ENCODE data around the gene RBP7. TPM values are rescaled to one million over a fixed set of nuclear protein-coding genes. Genes with fewer than 3 reads are reported as not detected.
A peak's percentile ranks its signal among the peaks of the same experiment; 100 is the strongest.

RBP7 gene
- total and polyA plus RNA-seq, 4 donors, result 1.2 to 11.8 (median 4.8) TPM

DNA sequence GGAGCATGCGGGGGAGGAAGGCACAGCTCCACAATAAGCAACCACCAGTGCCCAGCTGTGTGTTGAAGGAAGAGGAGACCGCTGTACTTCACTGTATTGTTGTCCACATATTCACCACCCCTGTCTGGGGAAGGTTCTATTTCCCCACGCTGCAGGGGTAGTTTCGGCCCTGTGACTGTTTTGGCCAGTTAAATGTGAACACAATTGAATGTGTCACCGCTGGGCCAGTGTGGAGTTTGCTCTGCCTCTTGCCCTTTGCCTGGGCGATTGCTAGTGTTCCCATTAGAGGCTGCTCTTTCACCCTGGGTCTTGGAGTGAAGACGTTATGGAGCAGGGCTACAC lies 68.3 kb downstream of the RBP7 start:
- H3K27ac ChIP-seq (ENCODE audit: low read depth in 1 of 2, low read length in 2 of 2), result peak overlapping the region; percentile 85 to 87
- H3K9ac ChIP-seq (ENCODE audit: low read depth in 1 of 2, low read length in 2 of 2), result no peak overlapping the region
- TF ChIP-seq GABPA (IDR thresholded peaks at IDR 0.05 in 1 of 2, conservative IDR thresholded peaks at IDR 0.05 in 1 of 2), result no peak
- peak; percentile 25 to 55 for TF ChIP-seq EGR1 (IDR thresholded peaks at IDR 0.05; ENCODE audit: low read depth in 2 of 2)
- peak; percentile 34 for TF ChIP-seq FOXA2 (IDR thresholded peaks at IDR 0.05)
- TF ChIP-seq YY1 (IDR thresholded peaks at IDR 0.05), result peak; percentile 75
- TF ChIP-seq, protein P1, sequence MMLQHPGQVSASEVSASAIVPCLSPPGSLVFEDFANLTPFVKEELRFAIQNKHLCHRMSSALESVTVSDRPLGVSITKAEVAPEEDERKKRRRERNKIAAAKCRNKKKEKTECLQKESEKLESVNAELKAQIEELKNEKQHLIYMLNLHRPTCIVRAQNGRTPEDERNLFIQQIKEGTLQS (IDR thresholded peaks at IDR 0.05), result no peak
- peak; percentile 69 for TF ChIP-seq HNF4G (IDR thresholded peaks at IDR 0.05)
- TF ChIP-seq REST (IDR thresholded peaks at IDR 0.05), result no peak
- TF ChIP-seq MAX (IDR thresholded peaks at IDR 0.05), result peak; percentile 44
- no peak for TF ChIP-seq FOXA1 (IDR thresholded peaks at IDR 0.05)
- no peak for TF ChIP-seq TAF1 (conservative IDR thresholded peaks at IDR 0.05)
- TF ChIP-seq CTCF (IDR thresholded peaks at IDR 0.05; ENCODE audit: low read depth, low read length, missing input control), result no peak
- TF ChIP-seq NR2F2 (IDR thresholded peaks at IDR 0.05), result no peak
- peak; percentile 41 to 85 for TF ChIP-seq RXRA (IDR thresholded peaks at IDR 0.05)
- TF ChIP-seq HNF4A (conservative IDR thresholded peaks at IDR 0.05), result peak; percentile 92 to 99
- TF ChIP-seq RAD21 (IDR thresholded peaks at IDR 0.05), result peak; percentile 30 to 43
- TF ChIP-seq ZBTB33 (IDR thresholded peaks at IDR 0.05), result peak; percentile 55
- TF ChIP-seq SP1 (IDR thresholded peaks at IDR 0.05), result peak; percentile 71
- peak; percentile 60 to 87 for TF ChIP-seq JUND (IDR thresholded peaks at IDR 0.05)
- H3K27me3 ChIP-seq (ENCODE audit: control insufficient read depth in 4 of 4, insufficient read depth in 4 of 4, low read length in 3 of 4), result no peaks in the 10 kb centered on the region
- H3K9me3 ChIP-seq (ENCODE audit: control insufficient read depth in 4 of 4, low read length in 3 of 4), result no peaks in the 10 kb centered on the region
- no peaks in the 10 kb centered on the region for H3K36me3 ChIP-seq (ENCODE audit: control insufficient read depth in 4 of 4, insufficient read depth in 3 of 4, low read depth in 1 of 4, low read length in 3 of 4)
- WGBS, result 42% methylated on average over 7 of the region's 7 CpGs
- peaks cover 2 to 14% (median 8%) of the 10 kb centered on the region in 4 donors for H3K4me1 ChIP-seq (ENCODE audit: control insufficient read depth in 4 of 4, insufficient read depth in 4 of 4, low read length in 3 of 4)
- DNase-seq (ENCODE audit: low spot score), result no peak
- H3K4me3 ChIP-seq (ENCODE audit: low read depth in 1 of 3, low read length in 3 of 3), result no peak overlapping the region

Small RNA genes within 50 kb of the gene (small RNA-seq; reads per million reads assigned to genes)
- not detected for gene MIR5697

Other genes with a start within 250 kb of the RBP7 start
- gene CLSTN1, start 173.3 kb upstream of the RBP7 start, total RNA-seq, result 10 to 100 TPM in 1 of 2 donors, 1 to 10 TPM in 1; 8.0 to 13.4 TPM
- gene CLSTN1, start 173.3 kb upstream of the RBP7 start, polyA plus RNA-seq, result 1 to 10 TPM; 3.1 to 9.6 TPM
- 10 to 100 TPM in 1 of 2 donors, 1 to 10 TPM in 1; 8.6 to 10.6 TPM for gene CTNNBIP1, start 87.0 kb upstream of the RBP7 start, total RNA-seq
- 10 to 100 TPM in 1 of 2 donors, 1 to 10 TPM in 1; 6.7 to 10.6 TPM for gene CTNNBIP1, start 87.0 kb upstream of the RBP7 start, polyA plus RNA-seq
- 10 to 100 TPM; 14.1 to 22.6 TPM for gene LZIC, start 53.8 kb upstream of the RBP7 start, total RNA-seq
- gene LZIC, start 53.8 kb upstream of the RBP7 start, polyA plus RNA-seq, result 10 to 100 TPM; 10.8 to 13.5 TPM
- gene NMNAT1, start 53.8 kb upstream of the RBP7 start, total RNA-seq, result 1 to 10 TPM; 5.6 to 7.4 TPM
- gene NMNAT1, start 53.8 kb upstream of the RBP7 start, polyA plus RNA-seq, result 1 to 10 TPM; 5.2 to 5.6 TPM
- 10 to 100 TPM; 21.1 to 25.5 TPM for gene UBE4B, start 35.7 kb downstream of the RBP7 start, total RNA-seq
- 10 to 100 TPM in 1 of 2 donors, 1 to 10 TPM in 1; 7.5 to 12.0 TPM for gene UBE4B, start 35.7 kb downstream of the RBP7 start, polyA plus RNA-seq
- 10 to 100 TPM in 1 of 2 donors, 1 to 10 TPM in 1; 8.8 to 40.9 TPM for gene KIF1B, start 213.3 kb downstream of the RBP7 start, total RNA-seq
- 1 to 10 TPM; 8.4 to 8.9 TPM for gene KIF1B, start 213.3 kb downstream of the RBP7 start, polyA plus RNA-seq

All from liver (tissue), 10 donors.